ENCODE results near the gene KCTD21.

DNA sequence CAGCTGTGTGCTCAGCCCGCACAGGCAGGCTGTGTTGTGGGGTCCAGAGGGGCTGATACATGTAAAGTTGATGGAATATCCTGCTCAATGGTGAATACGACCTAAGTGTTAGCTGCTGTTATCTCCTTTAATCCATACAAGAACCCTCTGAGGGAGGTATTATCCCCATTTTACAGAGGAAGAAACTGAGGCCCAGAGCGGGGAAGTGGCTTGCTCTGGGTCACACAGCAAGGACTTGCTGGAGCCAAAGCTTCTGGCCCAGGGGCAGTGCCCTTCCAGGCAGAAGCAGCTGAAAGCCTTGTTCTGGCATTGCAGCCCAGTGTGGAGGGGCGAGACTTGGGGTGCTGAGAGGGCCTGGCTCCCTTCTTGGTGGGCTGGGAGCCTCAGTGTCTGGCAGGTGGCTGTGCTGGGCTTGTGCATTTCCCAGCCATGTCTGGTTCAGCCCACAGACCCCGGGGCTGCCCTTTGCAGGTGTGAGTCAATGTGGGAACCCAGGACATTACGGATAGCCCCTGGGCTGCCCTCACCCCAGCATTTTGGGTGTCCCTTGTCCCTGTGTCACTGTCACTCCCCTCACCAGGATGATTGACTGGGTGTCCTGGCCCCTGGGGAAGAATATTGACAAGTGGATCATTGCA is 10.7 kb upstream of the KCTD21 start:
- no peak for TF ChIP-seq GATA3 (IDR thresholded peaks at IDR 0.05; ENCODE audit: low read depth, low read length)
- no peak for TF ChIP-seq GATA2 (IDR thresholded peaks at IDR 0.05; ENCODE audit: low read depth, low read length)
